Jurkat, Clone E6-1 (cell line): ENCODE data around the gene NLRC5.

Source experiments
- DNase-seq: peaks from one replicate; pipeline ENCODE4 v3.0.0-alpha.2; 2011; ENCODE audit warnings: low read depth, low spot score
- H3K4me3 ChIP-seq: 2 replicates; pipeline ENCODE4 v1.5.1; 2011; ENCODE audit warnings: mild to moderate bottlenecking, low read length, control low read depth, moderate library complexity

The NLRC5 gene

DNA sequence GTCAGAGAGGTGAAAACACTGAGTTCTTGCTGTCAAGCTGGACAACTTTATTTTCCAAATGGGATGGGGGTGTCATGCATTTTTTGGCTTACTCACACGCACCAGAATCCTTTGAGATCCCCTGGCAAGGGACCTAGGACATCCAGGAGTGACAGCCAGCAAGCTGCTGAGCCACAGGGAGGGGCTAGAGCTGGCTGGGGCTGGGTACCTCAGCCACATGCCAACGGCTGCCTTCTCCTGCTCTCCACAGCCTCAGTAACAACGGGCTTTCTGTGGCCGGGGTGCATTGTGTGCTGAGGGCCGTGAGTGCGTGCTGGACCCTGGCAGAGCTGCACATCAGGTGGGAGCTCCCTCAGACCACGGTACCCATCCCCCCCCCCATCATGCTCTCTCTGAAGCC is 47.6 kb downstream of the NLRC5 start:
- DNase-seq = no peak
- peak overlapping the region; percentile 16 for H3K4me3 ChIP-seq

DNA sequence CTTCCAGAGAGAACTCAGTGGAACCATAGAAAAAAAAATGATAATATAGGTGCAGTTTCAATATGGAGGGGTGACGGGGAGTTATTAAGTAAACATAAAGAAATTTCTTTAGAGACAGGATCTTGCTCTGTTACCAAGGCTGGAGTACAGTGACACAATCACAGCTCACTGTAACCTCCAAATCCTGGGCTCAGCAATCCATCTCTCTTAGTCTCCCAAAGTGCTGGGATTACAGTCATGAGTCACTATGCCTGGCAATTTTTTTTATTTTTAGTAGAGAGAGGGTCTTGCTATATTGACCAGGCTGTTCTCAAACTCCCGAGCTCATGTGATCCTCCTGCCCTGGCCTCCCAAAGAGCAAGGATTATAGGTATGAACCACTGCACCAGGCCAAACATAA is 48.8 kb downstream of the NLRC5 start:
- no peak for DNase-seq
- no peak overlapping the region for H3K4me3 ChIP-seq

DNA sequence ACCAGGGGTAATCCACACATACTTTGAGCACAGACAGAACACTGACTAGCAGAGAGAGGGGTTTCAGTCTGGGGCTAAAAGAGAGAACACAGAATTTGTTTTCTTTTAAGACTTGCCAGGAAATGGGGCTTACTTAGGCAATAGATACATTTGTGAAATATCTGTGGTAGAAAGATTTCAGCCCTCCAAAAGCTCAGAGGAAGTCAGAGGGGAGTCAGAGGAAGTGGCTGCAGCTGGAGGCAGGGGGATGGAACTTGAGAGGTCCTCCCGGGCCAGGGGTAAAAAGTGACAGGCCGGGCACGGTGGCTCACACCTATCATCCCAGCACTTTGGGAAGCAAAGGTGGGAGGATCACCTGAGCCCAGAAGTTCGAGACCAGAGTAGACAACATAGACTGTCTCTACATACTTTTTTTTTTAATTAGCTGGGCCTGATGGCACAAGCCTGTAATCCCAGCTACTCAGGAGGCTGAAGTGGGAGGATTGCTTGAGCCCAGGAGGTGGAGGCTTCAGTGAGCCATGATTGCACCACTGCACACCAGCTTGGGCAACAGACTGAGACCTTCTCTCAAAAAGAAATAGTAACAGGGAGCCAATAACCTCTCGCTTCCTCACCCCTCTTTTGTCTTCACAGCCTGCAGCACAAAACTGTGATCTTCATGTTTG is 49.9 kb downstream of the NLRC5 start:
- peak overlapping the region; percentile 34 for H3K4me3 ChIP-seq

DNA sequence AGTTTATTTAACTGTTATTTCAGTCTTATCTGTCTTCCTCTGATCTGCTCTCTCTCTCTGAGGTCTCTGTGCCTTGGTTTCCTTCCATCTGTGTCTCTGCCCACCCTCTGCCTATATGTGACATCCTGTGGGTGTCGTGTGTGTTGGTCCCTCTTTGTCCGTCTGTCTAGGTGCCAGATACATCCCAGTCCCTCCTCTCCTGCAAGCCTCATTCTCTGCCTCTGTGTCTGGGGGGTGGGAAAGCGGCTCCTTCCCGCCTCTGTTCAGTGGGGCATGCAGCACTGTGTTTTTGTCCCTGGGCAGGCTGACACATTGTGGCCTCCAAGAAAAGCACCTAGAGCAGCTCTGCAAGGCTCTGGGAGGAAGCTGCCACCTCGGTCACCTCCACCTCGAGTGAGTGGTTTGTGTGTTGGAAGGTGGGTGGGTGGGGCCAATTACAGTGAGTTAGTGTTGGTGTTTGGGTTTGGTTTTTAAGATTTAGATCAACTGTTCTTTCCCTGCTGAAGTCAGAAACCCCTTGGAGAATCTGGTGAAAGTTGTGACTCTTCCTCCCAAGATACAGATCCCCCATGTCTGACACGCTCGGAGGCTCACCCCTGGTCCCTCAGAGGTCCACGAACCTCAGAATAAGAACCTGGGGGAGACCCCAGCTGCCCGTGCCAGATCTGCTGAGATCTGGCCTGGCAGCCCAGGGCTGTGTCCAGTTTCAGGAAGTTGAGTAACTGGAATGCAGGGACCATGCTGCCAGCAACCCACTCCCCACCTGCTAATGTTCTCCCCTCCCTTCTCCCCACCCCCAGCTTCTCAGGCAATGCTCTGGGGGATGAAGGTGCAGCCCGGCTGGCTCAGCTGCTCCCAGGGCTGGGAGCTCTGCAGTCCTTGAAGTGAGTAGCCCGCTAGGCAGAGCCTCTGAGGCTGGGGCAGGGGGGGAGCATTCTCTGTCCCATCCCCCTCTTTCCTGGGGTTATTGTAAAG is 52.1 kb downstream of the NLRC5 start:
- peak overlapping the region; percentile 38 for H3K4me3 ChIP-seq

More for the DNA sequence above, 49.9 kb downstream of the NLRC5 start:
- DNase-seq = peak; percentile 89

DNA sequence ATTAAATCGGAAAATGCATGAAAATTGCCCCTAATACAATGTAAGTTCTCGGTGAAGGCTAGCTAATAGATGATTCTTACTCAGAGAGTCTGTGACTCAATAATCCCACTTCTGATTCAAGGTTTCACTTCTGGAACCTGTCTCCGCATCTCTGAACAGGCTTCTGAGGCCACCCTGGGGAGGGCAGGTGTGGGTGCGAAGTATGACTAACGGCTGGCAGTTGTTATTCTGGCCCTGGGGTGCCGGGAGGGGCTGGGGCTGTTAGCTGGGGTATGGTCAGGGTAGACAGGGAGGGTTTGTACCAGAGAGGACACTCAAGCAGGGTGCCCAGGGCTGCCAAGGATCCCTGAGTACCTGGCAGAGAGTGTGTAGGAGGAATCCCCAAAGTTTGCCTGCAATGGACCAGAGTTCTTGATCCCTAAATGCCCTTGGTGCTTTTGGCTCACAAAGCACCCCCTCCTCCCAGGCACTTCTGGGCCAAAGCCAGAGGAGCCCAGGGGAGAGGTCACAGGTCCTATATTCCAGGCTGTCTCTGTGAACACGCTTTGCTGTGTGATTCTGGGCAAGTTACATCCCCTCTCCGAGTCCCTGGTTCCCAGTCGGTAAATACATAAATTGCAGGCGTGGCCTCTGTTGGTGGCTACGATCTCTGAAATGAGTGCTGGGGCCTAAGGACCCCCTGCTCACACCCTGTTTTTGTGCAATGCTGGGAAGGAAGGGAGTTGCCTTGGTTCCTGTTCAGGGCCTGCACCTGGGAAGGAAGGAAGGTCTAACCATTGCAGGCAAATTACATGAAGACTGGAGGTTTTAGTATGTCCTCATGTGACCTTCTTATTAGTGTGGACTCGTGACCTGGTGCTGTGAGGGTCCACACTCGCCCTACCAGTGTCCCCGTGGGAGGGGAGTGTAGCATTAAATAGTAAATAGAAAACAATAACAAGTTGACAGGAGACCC is 53.1 kb downstream of the NLRC5 start:
- H3K4me3 ChIP-seq = peak overlapping the region; percentile 38
- no peak for DNase-seq

More for the DNA sequence above, 52.1 kb downstream of the NLRC5 start:
- DNase-seq = peak; percentile 75

DNA sequence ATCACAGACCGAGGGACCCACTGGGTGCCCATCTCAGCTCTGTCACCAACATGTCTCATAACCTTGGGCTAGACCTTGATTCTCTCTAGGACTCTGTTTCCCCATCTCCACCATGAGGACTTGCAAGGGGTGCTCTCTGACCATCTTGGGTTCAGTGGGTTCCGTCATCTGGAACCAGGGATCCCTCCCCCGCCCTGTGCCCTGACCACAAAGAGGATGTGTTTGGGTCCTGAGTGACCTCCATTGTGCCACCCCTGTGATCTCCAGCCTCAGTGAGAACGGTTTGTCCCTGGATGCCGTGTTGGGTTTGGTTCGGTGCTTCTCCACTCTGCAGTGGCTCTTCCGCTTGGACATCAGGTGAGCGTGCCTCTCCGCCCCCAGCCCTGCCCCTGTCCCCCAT is 53.9 kb downstream of the NLRC5 start:
- no peak for DNase-seq
- no peak overlapping the region for H3K4me3 ChIP-seq

DNA sequence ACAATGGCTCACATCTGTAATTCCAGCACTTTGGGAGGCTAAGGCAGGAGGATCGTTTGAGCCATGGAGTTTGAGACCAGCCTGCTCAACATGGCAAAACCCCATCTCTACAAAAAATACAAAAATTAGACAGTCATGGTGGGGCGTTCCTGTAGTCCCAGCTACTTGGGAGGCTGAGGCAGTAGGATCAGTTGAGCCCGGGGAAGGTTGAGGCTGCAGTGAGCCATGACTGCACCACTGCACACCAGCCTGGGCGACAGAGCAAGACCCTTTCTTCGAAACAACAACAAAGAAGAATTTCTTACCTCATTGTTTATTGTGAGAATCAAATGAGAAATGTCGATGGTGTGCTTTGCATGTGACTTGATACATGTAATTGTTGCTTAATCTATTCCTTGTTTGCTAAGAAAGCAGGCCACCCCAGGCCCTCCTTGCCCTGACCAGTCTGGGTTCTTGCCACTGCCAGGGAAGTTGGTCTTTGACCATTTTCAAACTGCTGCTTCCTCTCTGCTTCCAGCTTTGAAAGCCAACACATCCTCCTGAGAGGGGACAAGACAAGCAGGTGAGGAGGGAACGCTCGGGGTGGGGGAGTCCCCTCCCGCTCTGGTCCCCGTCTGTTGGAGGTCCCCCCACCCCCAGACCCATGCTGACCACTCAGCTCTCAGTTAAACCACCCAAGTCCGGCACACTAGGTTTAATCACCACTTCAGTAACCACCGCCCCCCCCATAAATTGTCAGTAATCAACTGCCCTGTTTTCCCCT is 55.8 kb downstream of the NLRC5 start:
- DNase-seq = no peak
- no peak overlapping the region for H3K4me3 ChIP-seq

DNA sequence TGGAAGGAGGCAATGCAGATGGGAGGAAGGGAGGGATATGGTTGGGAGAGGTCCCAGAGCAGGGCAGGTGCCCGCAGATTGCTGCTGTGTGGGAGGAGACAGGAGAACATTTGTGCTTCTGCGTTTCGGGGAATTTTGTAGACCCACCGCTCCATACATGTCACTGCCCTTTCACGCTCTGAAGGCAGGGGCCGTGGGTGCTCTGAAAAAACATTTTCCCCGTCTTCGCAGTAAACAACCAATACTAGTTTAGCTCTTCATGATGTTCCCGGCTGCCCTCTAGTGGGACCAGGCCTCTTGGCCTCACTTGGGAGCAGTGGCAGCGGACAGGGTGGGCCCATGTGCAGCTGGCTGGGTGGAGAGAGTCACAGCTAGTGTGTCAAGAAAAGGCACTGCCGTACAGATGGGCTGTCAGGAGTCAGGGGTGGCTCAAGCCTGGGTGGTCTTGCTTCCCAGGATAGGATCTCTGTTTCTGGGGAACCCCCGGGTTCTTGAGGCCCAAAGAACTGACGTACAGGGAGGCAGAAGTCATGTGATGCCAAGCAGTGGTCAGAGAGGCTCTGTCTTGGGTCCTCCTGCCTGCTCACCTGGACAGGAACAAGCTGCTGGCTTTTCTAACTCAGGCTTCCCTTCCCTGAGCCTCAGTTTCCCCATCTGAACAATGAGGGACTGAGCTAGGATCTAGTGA is 56.5 kb downstream of the NLRC5 start:
- H3K4me3 ChIP-seq = no peak overlapping the region
- no peak for DNase-seq

DNA sequence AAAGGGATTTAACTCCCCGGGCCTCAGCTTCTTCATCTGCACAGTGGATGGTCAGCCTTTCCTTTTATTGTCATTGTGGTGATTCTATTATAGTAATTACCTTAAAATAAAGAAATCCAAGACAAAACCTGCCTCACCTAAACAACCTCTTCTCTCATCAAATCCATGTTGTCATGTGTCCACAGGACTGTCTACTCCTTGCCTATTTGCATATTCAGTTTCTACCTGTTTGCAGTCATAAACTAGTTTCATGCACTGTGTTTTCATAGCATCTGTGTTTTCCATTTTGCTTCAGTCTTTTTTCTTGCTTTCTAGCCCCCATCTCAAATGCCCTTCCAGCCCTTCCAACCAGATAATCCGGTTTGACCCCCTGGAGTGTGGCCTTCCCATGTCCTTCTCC is 58.7 kb downstream of the NLRC5 start:
- DNase-seq = no peak
- H3K4me3 ChIP-seq = no peak overlapping the region

DNA sequence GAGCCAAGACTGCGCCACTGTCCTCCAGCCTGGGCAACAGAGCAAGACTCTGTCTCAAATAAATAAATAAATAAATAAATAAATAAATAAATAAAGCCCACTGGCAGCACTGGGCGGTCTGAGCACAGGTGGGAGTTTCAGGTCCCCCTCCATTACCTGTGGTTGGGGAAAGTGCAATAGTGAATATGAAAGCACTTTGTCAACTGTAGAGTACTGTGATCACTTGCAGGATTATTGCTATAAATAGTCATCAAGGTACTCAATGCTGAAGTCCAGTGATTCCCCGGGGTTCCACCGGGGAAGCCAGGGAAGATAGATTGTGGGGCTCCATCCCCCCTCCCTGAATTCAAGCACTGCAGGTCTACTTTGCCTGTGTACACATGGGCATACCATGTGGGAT is 60.3 kb downstream of the NLRC5 start:
- no peak overlapping the region for H3K4me3 ChIP-seq
- no peak for DNase-seq

DNA sequence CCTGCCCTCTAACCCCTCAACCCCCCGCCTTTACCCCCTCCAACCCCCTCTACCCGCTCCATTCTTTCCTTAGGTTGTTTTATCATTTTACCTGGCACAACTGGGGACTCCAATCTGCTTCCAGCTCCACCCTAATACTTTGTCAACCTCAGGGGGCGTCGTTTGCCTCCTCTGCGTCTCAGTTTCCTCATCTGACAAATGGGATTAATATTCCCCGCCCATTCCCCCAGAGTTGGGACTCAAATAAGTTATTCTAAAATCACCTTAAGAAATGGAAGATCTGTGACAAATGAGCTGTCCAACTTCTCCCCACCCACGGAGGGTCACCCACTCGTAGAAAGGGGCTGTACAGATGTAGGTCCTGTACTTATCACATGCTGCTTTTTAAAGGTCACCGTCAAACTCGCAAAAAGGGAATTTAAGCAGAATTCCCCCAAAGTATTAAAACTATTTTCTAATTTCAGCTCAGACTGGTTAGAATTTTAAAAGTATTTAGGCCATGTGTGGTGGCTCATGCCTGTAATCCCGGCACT is 62.4 kb downstream of the NLRC5 start:
- no peak for DNase-seq
- no peak overlapping the region for H3K4me3 ChIP-seq

DNA sequence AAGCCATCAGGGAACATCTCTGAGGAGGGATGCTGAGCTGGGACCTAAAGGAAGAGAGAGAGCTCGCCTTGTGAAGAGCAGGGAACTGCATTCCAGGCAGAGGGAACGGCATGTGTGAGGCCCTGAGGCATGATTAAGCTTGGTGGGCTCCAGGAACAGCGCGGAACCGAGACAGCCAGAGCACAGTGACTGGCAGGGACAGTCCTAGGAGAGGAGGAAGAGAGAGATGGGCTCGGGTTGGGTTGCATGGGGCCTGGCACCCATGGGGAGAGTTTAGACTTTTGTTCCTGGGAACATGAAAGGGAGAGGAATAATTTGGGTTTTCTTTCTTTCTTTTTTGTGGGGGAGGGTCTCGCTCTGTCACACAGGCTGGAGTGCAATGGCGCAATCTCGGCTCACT is 63.8 kb downstream of the NLRC5 start:
- H3K4me3 ChIP-seq = no peak overlapping the region
- DNase-seq = no peak

DNA sequence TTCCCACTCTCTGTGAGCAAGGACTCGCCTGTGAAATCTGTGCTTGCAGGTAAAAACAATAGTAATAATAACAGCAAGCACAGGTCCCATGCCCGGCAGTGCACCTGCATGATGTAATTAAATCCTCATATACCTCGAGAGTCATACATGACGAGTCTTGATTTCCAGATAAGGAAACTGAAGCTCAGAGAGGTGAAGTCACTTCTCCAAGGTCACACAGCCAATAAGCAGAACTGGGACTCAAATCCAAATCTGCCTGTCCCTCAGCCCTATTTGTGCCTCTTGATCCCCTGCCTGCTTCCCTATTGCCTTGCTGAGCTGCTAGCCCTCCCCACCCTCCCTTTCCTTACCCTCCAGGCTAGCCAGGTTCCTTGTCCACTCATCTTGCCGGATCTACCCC is 65.0 kb downstream of the NLRC5 start:
- H3K4me3 ChIP-seq = no peak overlapping the region
- no peak for DNase-seq

DNA sequence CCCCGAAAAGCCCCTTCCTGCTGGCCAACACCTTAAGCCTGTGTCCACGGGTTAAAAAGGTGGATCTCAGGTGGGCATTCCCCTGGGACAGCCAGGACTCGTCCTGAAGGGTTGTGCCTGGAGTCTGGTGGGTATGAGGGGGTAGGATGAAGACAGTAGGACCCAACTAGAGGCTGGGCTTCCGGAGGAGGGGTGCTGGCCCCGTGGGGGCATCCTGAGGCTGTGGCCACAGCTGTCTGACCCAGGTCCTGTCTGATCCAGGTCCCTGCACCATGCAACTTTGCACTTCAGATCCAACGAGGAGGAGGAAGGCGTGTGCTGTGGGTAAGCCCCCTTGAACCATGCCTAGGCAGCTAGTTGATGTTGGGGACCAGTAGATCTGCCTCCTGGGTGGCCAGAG is 65.4 kb downstream of the NLRC5 start:
- H3K4me3 ChIP-seq = no peak overlapping the region
- DNase-seq = no peak

DNA sequence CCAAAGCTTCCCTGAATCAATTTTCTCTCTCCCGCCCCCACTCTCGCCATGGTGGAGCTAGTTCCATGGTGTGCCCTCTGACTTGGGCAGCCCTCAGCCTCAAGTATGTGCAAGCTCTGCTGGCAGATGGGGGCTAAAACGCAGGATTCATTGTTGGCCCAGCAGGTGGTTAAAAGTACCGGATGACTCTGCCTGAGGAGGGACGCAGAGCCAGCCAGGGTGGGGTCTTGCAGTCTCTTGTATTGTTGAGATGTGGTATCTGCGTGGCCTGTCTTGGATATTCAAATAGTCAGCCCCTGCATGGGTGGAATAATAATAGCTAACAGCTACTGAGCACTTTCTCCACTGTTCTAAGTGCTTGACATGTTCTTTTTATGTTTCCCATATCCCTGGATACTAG is 66.3 kb downstream of the NLRC5 start:
- H3K4me3 ChIP-seq = no peak overlapping the region
- DNase-seq = no peak

DNA sequence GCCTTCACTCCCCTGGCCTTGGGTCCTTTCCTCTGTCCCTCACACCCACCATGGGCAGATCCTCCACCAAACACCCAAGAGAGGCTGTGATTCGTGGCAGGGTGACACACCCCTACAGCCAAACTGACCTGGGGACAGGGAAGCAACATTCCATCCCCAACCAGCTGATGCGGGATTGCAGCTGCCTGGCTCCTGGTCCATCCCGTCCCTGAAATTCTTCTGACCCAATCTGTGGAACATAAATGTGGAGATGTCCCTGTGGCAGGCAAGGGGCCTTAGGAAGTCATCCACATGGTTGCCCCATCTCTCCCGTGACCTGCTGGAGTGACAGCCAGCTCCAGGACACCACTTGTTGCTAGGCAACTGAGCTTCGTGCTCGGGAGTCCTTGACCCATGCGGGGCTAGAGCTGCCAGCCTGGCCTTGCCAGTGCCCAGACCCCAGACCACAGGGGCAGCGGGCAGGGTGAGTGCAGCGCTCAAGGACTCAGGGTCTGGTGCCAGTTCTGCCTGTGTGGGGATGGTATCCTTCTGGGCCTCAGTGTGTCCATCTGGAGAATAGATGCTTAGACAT is 69.0 kb downstream of the NLRC5 start:
- no peak overlapping the region for H3K4me3 ChIP-seq
- DNase-seq = no peak

DNA sequence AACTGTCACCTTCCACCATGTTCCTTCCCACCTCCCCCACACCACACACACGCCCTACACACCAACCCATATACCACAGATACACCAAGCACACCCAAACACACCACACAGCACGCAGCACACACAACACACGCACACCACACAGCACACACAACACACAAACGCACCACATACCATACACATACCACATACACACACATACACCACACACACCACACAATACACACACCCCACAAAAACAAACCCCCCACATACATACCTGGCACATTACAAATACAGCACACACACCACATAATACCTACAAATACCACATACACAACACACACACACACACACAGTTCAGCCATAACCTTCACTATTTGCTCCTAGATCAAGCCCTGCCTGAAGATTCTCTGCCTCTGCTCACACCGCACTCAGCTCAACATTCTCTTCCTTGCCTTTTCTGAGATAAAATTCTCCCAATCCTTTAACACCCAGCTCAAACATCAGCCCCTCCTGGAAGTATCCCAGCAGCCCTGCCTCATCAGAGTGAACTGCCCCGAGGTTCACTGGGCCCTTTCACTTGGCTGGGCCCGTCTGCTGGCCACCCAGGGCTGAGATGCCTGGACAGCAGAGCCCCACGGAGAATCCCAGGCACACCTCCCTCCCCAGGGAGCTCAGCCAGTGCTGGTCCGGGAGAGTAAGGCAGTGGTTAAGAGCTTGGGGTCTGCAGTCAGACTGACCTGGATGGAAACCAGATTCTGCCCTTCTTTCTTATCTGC is 71.1 kb downstream of the NLRC5 start:
- H3K4me3 ChIP-seq = no peak overlapping the region
- DNase-seq = no peak
